Mesendoderm (in vitro differentiated cells): ENCODE results near the gene PHACTR1.

Experiments used
- DNase-seq: peaks from one replicate; pipeline ENCODE4 v3.0.0; 2013
- H2AK5ac ChIP-seq: 2 replicates; pipeline ENCODE4 v1.6.1; 2013; ENCODE audit warnings: low read length, inconsistent platforms
- H2BK120ac ChIP-seq: 2 replicates; pipeline ENCODE4 v1.6.1; 2013; ENCODE audit warnings: low read depth, mild to moderate bottlenecking, low read length, moderate library complexity, mixed read lengths
- H2BK15ac ChIP-seq: replicated peaks from 2 replicates; pipeline ENCODE4 v1.6.1; 2013; ENCODE audit warnings: low read depth, mild to moderate bottlenecking, moderate library complexity
- H2BK5ac ChIP-seq: 2 replicates; pipeline ENCODE4 v1.6.1; 2013; ENCODE audit warnings: low read length, inconsistent platforms
- H3K18ac ChIP-seq: 2 replicates; pipeline ENCODE4 v1.6.1; 2013; ENCODE audit warnings: mild to moderate bottlenecking, low read length, mixed read lengths
- H3K23ac ChIP-seq: one replicate; pipeline ENCODE4 v1.6.1; 2013; ENCODE audit warnings: low read length
- H3K27ac ChIP-seq: 2 replicates; pipeline ENCODE4 v1.5.1; 2013; ENCODE audit warnings: low read depth, mild to moderate bottlenecking, inconsistent platforms, low read length, moderate library complexity
- H3K27me3 ChIP-seq: 2 replicates; pipeline ENCODE4 v1.6.1; 2013; ENCODE audit warnings: low read length, control low read depth, mild to moderate bottlenecking, inconsistent platforms; ENCODE audit not compliant: insufficient read depth, poor library complexity
- H3K36me3 ChIP-seq: 2 replicates; pipeline ENCODE4 v1.6.1; 2013; ENCODE audit warnings: low read length, inconsistent platforms; ENCODE audit not compliant: control insufficient read depth, insufficient read depth
- H3K4ac ChIP-seq: one replicate; pipeline ENCODE4 v1.6.1; 2013; ENCODE audit warnings: low read depth, mild to moderate bottlenecking, low read length, moderate library complexity
- H3K4me1 ChIP-seq: 2 replicates; pipeline ENCODE4 v1.6.1; 2013; ENCODE audit warnings: low read depth, low read length, inconsistent platforms; ENCODE audit not compliant: control insufficient read depth
- H3K4me2 ChIP-seq: 2 replicates; pipeline ENCODE4 v1.6.1; 2013; ENCODE audit warnings: low read length
- H3K4me3 ChIP-seq: 2 replicates; pipeline ENCODE4 v1.5.1; 2013; ENCODE audit warnings: mild to moderate bottlenecking, low read length
- H3K56ac ChIP-seq: one replicate; pipeline ENCODE4 v1.6.1; 2013; ENCODE audit warnings: low read length
- H3K79me1 ChIP-seq: 2 replicates; pipeline ENCODE4 v1.6.1; 2013; ENCODE audit warnings: low read length, inconsistent platforms
- H3K79me2 ChIP-seq: 2 replicates; pipeline ENCODE4 v1.6.1; 2013; ENCODE audit warnings: mild to moderate bottlenecking, low read length; ENCODE audit not compliant: control insufficient read depth, insufficient read depth
- H3K9ac ChIP-seq: 2 replicates; pipeline ENCODE4 v1.6.1; 2013; ENCODE audit warnings: low read length, inconsistent platforms
- H4K5ac ChIP-seq: one replicate; pipeline ENCODE4 v1.6.1; 2013; ENCODE audit warnings: low read length
- H4K8ac ChIP-seq: one replicate; pipeline ENCODE4 v1.6.1; 2013; ENCODE audit warnings: low read depth, mild to moderate bottlenecking, control low read depth, low read length, moderate library complexity
- WGBS: extraction: QIAGEN DNeasy Blood & Tissue Kit; methylation state at CpG from one replicate; pipeline ENCODE4 v1.1.7; 2013; ENCODE audit warnings: low lambda C conversion rate, missing lambda C conversion rate; ENCODE audit not compliant: insufficient coverage; ENCODE audit errors: extremely low coverage; 5-methylcytosine and 5-hydroxymethylcytosine counted together

PHACTR1 gene

DNA sequence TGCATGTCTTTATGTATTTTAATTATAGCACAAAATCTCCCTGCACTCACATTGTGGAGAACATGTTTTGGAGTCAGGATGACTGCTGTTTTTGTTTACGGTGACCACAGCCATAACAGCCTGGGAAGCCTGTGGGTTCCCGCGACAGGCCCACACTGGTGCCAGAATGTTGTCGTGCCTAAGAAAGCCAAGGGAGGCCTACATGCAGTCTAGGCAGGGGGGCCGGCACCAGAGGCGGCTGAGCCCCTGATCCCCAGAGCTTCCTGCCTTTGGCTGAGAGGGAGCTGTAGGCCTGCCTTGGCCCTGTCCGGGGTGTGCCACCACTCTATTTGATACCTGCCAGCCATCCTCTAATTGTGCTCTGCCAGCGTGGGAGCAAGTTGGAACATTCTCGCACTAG is 565.1 kb downstream of the PHACTR1 start:
- H3K27me3 ChIP-seq: no peaks in the 10 kb centered on the region
- no peak overlapping the region for H3K9ac ChIP-seq
- no peak overlapping the region for H2BK5ac ChIP-seq
- no peak overlapping the region for H3K27ac ChIP-seq
- no peak overlapping the region for H4K8ac ChIP-seq
- DNase-seq: no peak
- H3K4ac ChIP-seq: no peak overlapping the region
- no peak overlapping the region for H3K18ac ChIP-seq
- H3K4me2 ChIP-seq: no peak overlapping the region
- H3K79me2 ChIP-seq: no peaks in the 10 kb centered on the region
- no peaks in the 10 kb centered on the region for H3K4me1 ChIP-seq
- no peaks in the 10 kb centered on the region for H3K36me3 ChIP-seq
- no peak overlapping the region for H4K5ac ChIP-seq
- H3K79me1 ChIP-seq: no peaks in the 10 kb centered on the region
- no peak overlapping the region for H3K56ac ChIP-seq
- H3K23ac ChIP-seq: no peak overlapping the region
- no peak overlapping the region for H3K4me3 ChIP-seq
- H2BK15ac ChIP-seq: no peak overlapping the region
- no peak overlapping the region for H2BK120ac ChIP-seq
- no peak overlapping the region for H2AK5ac ChIP-seq
- whole genome bisulfite sequencing: no CpG with 5 or more reads among the region's 9 CpGs

DNA sequence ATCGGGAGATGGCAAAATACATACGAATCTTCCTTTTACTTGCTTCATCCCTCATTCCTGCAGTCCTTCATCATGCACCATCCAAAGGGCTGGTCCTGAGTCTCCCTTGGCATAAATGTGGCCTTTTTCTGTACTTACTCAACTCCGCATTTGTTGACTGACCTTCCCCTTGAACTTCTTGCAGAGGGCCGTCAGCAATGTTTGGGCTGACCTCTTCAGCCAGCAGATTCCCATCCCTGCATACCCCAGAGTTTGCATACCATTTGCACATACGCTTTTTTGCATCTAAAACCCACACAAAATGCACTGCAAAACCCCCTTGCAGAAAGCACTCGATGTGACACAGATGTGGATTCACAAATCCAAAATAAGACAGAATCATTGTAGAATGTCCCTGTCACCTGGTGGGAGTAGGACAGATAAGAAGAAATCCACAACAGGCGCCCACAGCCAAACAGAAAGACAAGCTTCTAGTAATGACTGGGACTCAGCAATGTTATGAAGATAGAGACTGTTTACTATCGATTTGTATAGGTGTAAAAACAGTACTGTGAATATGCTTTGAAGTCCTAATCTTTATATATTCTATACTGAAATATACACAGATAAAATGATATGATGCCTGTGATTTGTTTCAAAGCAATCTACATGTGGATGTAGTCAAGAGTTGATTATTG is 566.0 kb downstream of the PHACTR1 start:
- H3K36me3 ChIP-seq: no peaks in the 10 kb centered on the region
- H3K27me3 ChIP-seq: no peaks in the 10 kb centered on the region
- no peak overlapping the region for H2BK120ac ChIP-seq
- no peak overlapping the region for H4K5ac ChIP-seq
- no peak overlapping the region for H4K8ac ChIP-seq
- no CpG with 5 or more reads among the region's 8 CpGs for WGBS
- H3K18ac ChIP-seq: no peak overlapping the region
- H3K9ac ChIP-seq: no peak overlapping the region
- H3K79me2 ChIP-seq: no peaks in the 10 kb centered on the region
- no peak overlapping the region for H3K27ac ChIP-seq
- no peak overlapping the region for H2BK5ac ChIP-seq
- H3K4me2 ChIP-seq: no peak overlapping the region
- H2BK15ac ChIP-seq: no peak overlapping the region
- no peak overlapping the region for H3K4ac ChIP-seq
- no peaks in the 10 kb centered on the region for H3K4me1 ChIP-seq
- H3K23ac ChIP-seq: no peak overlapping the region
- no peaks in the 10 kb centered on the region for H3K79me1 ChIP-seq
- DNase-seq: no peak
- no peak overlapping the region for H3K56ac ChIP-seq
- no peak overlapping the region for H2AK5ac ChIP-seq
- H3K4me3 ChIP-seq: no peak overlapping the region

DNA sequence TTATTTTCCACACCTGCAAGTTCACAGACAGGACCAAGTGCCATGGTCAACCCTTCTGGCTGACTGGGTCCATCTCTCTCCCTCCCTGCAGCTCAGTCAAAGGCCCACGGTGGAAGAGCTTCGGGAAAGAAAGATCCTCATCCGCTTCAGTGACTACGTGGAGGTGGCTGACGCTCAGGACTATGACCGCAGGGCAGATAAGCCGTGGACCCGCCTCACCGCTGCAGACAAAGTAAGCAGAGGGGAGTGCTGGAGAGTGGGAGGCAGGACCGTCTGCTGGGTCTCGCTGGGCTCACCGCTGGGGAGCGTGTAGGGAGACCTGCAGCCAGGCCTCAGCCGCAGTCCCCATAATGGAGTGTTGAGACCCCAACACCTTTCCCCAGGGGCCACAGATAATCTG is 566.8 kb downstream of the PHACTR1 start:
- no peak overlapping the region for H2BK5ac ChIP-seq
- no peak overlapping the region for H3K9ac ChIP-seq
- H4K5ac ChIP-seq: no peak overlapping the region
- no peaks in the 10 kb centered on the region for H3K4me1 ChIP-seq
- no peaks in the 10 kb centered on the region for H3K27me3 ChIP-seq
- H4K8ac ChIP-seq: no peak overlapping the region
- H2BK15ac ChIP-seq: no peak overlapping the region
- no CpG with 5 or more reads among the region's 14 CpGs for WGBS
- no peak overlapping the region for H2AK5ac ChIP-seq
- no peak overlapping the region for H3K18ac ChIP-seq
- DNase-seq: no peak
- H3K79me1 ChIP-seq: no peaks in the 10 kb centered on the region
- H3K36me3 ChIP-seq: no peaks in the 10 kb centered on the region
- no peak overlapping the region for H3K4ac ChIP-seq
- H3K79me2 ChIP-seq: no peaks in the 10 kb centered on the region
- no peak overlapping the region for H2BK120ac ChIP-seq
- no peak overlapping the region for H3K27ac ChIP-seq
- no peak overlapping the region for H3K23ac ChIP-seq
- no peak overlapping the region for H3K4me3 ChIP-seq
- no peak overlapping the region for H3K4me2 ChIP-seq
- no peak overlapping the region for H3K56ac ChIP-seq

DNA sequence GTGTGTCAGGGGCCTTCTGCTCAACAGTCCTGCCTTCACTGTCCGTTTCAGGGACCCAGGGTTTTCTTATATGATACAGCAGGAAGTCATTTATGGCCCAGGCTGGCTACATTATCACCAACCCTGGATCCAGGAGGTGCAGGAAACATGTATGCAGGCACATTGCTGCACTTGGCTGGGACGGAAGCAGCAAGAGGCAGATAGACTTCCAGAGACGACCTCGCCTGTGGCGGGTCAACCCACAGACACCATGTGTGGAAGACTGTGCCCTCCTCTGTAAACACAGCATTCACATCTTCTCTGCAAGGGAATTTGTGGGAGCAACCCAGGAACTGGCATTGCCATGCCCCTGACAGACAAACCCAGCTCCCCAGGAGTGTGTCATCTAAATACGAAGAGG is 568.1 kb downstream of the PHACTR1 start:
- DNase-seq: no peak
- no peak overlapping the region for H3K23ac ChIP-seq
- no peak overlapping the region for H3K56ac ChIP-seq
- no peak overlapping the region for H3K18ac ChIP-seq
- no peak overlapping the region for H3K9ac ChIP-seq
- H3K4ac ChIP-seq: no peak overlapping the region
- no peak overlapping the region for H3K4me2 ChIP-seq
- no peaks in the 10 kb centered on the region for H3K4me1 ChIP-seq
- no peaks in the 10 kb centered on the region for H3K79me1 ChIP-seq
- H3K4me3 ChIP-seq: no peak overlapping the region
- no peak overlapping the region for H2BK5ac ChIP-seq
- H2BK120ac ChIP-seq: no peak overlapping the region
- H4K5ac ChIP-seq: no peak overlapping the region
- H4K8ac ChIP-seq: no peak overlapping the region
- no peak overlapping the region for H2BK15ac ChIP-seq
- H3K27ac ChIP-seq: no peak overlapping the region
- no peaks in the 10 kb centered on the region for H3K79me2 ChIP-seq
- no peak overlapping the region for H2AK5ac ChIP-seq
- no CpG with 5 or more reads among the region's 6 CpGs for WGBS
- H3K27me3 ChIP-seq: no peaks in the 10 kb centered on the region
- no peaks in the 10 kb centered on the region for H3K36me3 ChIP-seq

DNA sequence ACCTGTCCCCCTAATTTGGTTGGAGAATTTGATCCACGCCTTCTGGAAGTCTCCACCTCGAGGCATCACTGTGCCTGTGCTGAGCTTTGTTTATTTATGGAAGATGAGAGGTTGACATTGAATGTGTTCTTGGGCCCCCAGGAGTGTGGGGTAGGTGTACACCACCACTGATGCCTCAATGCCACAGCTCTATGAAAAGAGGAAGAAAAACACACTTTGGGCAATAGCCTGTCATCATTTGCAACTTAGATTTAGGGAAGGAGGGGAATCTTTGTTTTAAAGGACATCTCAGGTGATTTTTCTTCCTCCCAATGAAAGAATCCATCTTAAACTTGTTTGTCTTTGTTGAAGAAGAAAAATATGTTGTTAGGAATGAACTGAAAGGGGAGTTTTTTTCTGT is 569.1 kb downstream of the PHACTR1 start:
- H3K4me2 ChIP-seq: no peak overlapping the region
- H3K4me3 ChIP-seq: no peak overlapping the region
- no peaks in the 10 kb centered on the region for H3K27me3 ChIP-seq
- no CpG with 5 or more reads among the region's 2 CpGs for WGBS
- no peak overlapping the region for H4K5ac ChIP-seq
- no peak overlapping the region for H3K9ac ChIP-seq
- H2BK120ac ChIP-seq: no peak overlapping the region
- no peak overlapping the region for H3K18ac ChIP-seq
- no peaks in the 10 kb centered on the region for H3K4me1 ChIP-seq
- H3K4ac ChIP-seq: no peak overlapping the region
- no peak overlapping the region for H3K23ac ChIP-seq
- no peaks in the 10 kb centered on the region for H3K79me1 ChIP-seq
- H3K79me2 ChIP-seq: no peaks in the 10 kb centered on the region
- no peak overlapping the region for H2BK5ac ChIP-seq
- no peak overlapping the region for H3K56ac ChIP-seq
- H2AK5ac ChIP-seq: no peak overlapping the region
- no peak overlapping the region for H4K8ac ChIP-seq
- H2BK15ac ChIP-seq: no peak overlapping the region
- no peak for DNase-seq
- H3K27ac ChIP-seq: no peak overlapping the region
- peaks cover 2% of the 10 kb centered on the region for H3K36me3 ChIP-seq

DNA sequence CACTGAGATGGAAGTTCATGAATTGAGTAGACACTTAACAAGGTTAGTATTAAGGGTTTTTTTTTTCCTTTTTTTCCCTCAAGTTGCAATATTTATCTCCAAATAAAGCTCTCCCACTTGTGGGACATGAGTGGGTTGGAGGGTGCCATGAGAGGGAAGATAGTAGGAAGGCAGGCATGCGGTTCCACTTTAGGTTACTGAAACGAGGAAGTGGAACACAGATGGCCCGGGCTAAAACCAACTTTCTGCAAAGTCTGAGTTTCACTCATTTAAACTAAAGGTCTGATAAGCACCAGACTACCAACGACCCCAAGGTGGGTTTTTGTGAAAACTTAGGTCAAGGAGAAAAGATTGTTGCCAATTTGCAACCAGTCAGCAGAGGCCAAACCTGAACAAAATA is 569.6 kb downstream of the PHACTR1 start:
- Histone ChIP-seq H3K4me1 (no peaks in the 10 kb centered on the region), H3K4me3 (no peak overlapping the region), H3K56ac (no peak overlapping the region), H3K9ac (no peak overlapping the region), H3K27me3 (no peaks in the 10 kb centered on the region), H3K27ac (no peak overlapping the region), H3K79me2 (no peaks in the 10 kb centered on the region), H4K8ac (no peak overlapping the region), H3K18ac (no peak overlapping the region), H3K79me1 (no peaks in the 10 kb centered on the region), H2AK5ac (no peak overlapping the region), H2BK120ac (no peak overlapping the region), H4K5ac (no peak overlapping the region), H3K36me3 (peaks cover 2% of the 10 kb centered on the region), H3K23ac (no peak overlapping the region), H3K4me2 (no peak overlapping the region), H3K4ac (no peak overlapping the region), H2BK5ac (no peak overlapping the region), H2BK15ac (no peak overlapping the region)
- DNase-seq: no peak
- WGBS: no CpG with 5 or more reads among the region's 4 CpGs
